Coronary artery (tissue), 2 donors: ENCODE measurements around the gene NUP50.

Experiments
- DNase-seq: peaks from one replicate; pipeline ENCODE4 v3.0.0-alpha.2; 2017; ENCODE audit warnings: low spot score
- H3K27ac ChIP-seq, 2 donors: fragments of 200-600 bp; sonication (generic); one replicate each; pipeline ENCODE4 v1.5.1; 2016 to 2019
- H3K4me3 ChIP-seq: fragments of 200-600 bp; sonication (generic); 2 replicates; pipeline ENCODE4 v1.5.1; 2016; ENCODE audit warnings: mild to moderate bottlenecking, moderate library complexity
- TF ChIP-seq, protein P1 (sequence below): fragments of 200-600 bp; sonication (generic); IDR thresholded peaks from one replicate; pipeline ENCODE4 v1.5.1; 2019; ENCODE audit warnings: antibody characterized with exemption

Gene NUP50

DNA sequence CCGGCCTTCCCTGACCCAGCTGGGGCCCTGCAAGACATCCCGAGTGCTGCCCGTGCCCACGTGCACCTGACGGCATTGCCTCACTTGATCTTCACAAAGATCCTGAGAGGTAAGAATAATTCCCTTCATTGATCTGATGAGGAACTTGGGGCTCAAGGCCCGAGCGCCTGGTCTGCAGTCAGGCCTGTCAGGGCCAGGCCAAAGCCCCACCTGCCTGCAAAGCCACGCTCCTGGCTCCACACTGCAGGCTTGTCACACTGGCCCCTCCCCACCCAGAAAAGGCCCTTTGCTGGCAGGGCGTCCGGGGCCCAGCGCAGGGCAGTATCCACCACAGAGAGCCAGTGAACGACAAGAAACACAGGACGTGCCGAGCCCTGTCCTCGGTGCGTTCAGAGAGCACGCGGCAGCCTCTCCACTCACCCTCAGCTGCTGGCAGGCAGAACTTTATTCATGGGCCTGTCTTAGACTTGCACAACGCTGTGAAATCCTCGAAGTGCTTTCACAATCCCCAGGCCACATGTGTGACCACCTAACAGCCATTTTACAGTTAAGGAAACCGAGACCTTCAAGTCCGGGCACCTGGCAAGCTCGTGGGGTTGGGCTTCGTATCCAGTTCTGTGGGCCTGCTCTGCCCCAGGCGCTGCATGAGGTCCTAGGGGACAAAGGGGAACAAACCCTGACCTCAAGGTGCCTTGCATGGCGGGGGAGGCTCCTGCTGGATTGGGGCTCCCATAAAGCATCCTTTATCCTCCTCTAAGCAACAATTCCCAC lies 62.2 kb downstream of the NUP50 start:
- no peak for DNase-seq
- H3K27ac ChIP-seq, result peak overlapping the region in 1 of 2 donors; percentile 77
- TF ChIP-seq, protein P1, sequence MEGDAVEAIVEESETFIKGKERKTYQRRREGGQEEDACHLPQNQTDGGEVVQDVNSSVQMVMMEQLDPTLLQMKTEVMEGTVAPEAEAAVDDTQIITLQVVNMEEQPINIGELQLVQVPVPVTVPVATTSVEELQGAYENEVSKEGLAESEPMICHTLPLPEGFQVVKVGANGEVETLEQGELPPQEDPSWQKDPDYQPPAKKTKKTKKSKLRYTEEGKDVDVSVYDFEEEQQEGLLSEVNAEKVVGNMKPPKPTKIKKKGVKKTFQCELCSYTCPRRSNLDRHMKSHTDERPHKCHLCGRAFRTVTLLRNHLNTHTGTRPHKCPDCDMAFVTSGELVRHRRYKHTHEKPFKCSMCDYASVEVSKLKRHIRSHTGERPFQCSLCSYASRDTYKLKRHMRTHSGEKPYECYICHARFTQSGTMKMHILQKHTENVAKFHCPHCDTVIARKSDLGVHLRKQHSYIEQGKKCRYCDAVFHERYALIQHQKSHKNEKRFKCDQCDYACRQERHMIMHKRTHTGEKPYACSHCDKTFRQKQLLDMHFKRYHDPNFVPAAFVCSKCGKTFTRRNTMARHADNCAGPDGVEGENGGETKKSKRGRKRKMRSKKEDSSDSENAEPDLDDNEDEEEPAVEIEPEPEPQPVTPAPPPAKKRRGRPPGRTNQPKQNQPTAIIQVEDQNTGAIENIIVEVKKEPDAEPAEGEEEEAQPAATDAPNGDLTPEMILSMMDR, result no peak
- H3K4me3 ChIP-seq, result no peak overlapping the region

- Histone ChIP-seq H3K4me3 (no peak overlapping the region), H3K27ac (peak overlapping the region in 1 of 2 donors; percentile 77)
- DNase-seq, result no peak
- TF ChIP-seq, protein P1, result no peak
Measured at GRCh38 chr22:45226503-45227186, 62.9 kb downstream of the NUP50 start.

DNA sequence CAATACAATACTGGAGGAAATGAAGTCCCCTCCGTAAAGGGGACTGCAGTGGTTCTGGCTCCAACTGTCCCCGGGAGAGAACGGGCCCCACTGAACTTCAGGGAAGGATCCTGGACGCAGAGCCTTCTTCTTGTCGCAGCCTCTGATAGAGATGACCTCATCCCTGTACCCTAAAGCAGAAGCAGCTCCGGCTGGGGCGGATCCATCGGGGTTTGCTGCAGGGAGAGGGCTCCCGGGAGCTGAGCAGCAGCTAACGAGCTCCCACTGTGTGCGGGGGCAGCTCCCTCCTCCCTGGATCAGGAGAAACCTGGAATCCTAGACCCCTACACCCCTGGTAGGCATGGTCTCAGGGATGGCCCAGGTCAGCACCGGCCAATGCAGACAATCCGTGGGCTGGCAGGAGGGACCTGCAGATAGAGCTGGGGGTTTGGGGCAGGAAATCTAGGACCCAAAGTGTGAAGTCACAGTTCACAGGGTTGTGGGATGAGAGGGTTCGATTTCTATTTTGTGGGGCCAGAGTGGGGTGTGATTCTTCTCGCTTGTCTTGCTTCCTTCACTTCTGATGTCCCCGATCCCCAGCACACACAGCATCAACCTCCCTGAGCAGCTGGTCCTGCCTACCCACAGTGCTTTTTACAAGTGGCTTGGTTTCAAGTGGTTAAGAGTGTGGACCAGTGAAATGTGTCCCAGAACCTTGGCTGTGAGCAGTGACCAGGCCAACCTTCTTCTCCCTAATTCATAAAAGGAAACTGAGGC lies 64.1 kb downstream of the NUP50 start:
- H3K4me3 ChIP-seq, result no peak overlapping the region
- DNase-seq, result peak; percentile 71
- peak overlapping the region in 1 of 2 donors; percentile 77 for H3K27ac ChIP-seq
- TF ChIP-seq, protein P1, result no peak

DNA sequence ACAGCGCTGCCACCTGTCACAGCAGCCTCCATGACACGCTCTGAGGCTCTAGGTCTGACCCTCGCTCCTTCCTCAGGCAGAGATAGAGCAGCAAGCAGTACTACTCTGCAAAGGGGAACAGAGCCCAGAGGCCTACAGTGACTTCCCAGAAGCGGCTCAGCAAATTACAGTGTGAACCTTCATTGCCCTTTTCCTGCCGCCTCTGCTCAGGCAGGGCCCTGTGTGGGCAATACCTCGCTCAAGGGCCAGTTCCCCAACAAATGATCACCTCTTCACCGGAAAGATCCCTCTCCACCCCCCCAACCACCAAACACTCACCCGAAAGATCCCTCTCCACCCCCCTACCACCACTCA lies 64.7 kb downstream of the NUP50 start:
- DNase-seq, result no peak
- TF ChIP-seq, protein P1, result no peak
- Histone ChIP-seq H3K4me3 (no peak overlapping the region), H3K27ac (peak overlapping the region in 1 of 2 donors; percentile 77)

GRCh38 chr22:45229181-45229580 lies 65.5 kb downstream of the NUP50 start:
- DNase-seq, result no peak
- Histone ChIP-seq H3K4me3 (no peak overlapping the region), H3K27ac (no peak overlapping the region)
- TF ChIP-seq, protein P1, result no peak

DNA sequence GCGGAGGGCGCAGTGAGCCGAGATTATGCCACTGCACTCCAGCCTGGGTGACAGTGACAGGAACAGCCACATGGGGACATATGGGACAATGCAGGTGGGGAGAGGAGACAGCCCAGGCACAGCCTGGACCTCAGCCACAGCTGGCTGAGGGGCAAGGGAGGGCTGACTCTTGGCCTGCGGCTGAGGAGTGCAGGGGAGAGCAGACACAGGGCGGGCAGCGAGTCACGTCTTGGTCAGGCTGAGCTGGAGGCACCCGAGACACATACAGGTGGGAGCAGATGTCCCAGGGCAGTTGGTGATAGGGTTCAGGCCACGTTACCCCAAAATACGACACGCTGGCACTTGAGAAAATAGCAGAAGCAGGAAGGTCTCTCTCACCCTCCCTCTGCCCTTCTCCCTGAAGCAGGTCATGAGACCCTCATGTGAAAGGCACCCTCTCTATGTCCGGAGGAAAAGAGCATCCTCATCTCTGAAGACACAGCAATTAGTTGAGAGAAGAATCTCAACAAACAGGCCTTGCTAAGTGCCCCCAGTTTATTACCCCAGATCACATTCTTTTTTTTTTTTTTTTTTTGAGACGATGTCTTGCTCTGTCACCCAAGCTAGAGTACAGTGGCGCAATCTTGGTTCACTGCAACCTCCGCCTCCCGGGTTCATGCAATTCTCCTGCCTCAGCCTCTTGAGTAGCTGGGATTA lies 66.4 kb downstream of the NUP50 start:
- Histone ChIP-seq H3K4me3 (no peak overlapping the region), H3K27ac (no peak overlapping the region)
- no peak for DNase-seq
- TF ChIP-seq, protein P1, result no peak
